ENCODE data around the gene VWCE. TPM values are rescaled to one million over a fixed set of nuclear protein-coding genes. Genes with fewer than 3 reads are reported as not detected.
"Not testable (repeated sequence)": the region's sequence is repeated elsewhere in the genome, so short reads cannot be mapped to it uniquely, and the experiment has no call there.

Gene VWCE
- total and polyA plus RNA-seq, 7 donors = 0.23 to 1.4 (median 0.84) TPM

DNA sequence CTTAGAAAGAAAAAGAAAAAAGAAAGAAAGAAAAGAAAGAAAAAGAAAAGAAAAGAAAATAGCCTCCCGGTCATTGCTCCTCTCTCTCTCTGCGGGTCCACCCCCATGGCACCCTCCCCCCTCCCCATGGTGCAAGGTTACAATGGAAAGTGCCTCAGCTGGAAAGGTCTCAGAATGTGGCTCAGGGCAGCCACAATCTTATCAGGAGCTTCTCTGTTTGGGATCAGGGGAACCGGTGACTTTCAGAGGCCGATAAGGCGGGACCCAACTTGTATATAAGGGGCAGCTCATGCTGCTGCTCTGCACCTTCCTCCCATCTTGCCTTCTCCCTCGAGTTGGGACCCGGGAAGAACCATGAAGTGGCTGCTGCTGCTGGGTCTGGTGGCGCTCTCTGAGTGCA lies 73.1 kb downstream of the VWCE start, which contains the start of gene PGA4:
TSS of gene PGA4 (plus strand) at position 301 of the 400 bp plus-strand sequence. CDS start at position 355, 54 bp downstream.
- DNase-seq; intact Hi-C loops (cut with DNase I); H3K27ac ChIP-seq; H3K27me3 ChIP-seq (ENCODE audit: insufficient read depth in 3 of 3, low read length in 2 of 3); ATAC-seq; H3K4me3 ChIP-seq; H3K4me1 ChIP-seq; H3K9me3 ChIP-seq; H3K36me3 ChIP-seq (ENCODE audit: insufficient read depth in 1 of 2, low read depth in 1 of 2): not testable (repeated sequence)
- no CpG with 5 or more reads among the region's 8 CpGs for WGBS, 3 donors

DNA sequence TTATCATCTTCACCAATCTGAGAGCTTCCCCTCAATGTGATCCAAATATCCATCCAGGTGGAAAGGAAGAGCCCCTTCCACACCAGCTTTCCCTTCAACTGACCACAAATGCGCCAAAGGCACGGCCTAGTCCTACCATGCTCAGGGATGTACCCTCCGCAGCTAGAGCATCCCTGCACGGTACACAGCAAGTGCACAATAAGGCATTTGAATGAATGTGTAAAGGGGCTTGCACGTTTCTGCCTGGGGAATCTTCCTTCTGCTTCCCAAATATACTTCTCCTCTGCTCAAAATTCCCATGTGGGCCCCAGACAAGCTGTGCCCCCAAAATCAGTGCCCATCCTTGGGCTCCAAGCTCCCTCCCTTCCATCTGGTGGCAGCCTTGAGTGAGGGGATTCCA lies 76.1 kb downstream of the VWCE start:
- H3K36me3 ChIP-seq (ENCODE audit: insufficient read depth in 1 of 2, low read depth in 1 of 2); ATAC-seq; H3K4me3 ChIP-seq; H3K4me1 ChIP-seq; H3K9me3 ChIP-seq; H3K27ac ChIP-seq; H3K27me3 ChIP-seq (ENCODE audit: insufficient read depth in 3 of 3, low read length in 2 of 3); intact Hi-C loops (cut with DNase I); DNase-seq: not testable (repeated sequence)
- 88 to 91% (median 88%) methylated on average over 5 of the region's 5 CpGs for WGBS, 3 donors

DNA sequence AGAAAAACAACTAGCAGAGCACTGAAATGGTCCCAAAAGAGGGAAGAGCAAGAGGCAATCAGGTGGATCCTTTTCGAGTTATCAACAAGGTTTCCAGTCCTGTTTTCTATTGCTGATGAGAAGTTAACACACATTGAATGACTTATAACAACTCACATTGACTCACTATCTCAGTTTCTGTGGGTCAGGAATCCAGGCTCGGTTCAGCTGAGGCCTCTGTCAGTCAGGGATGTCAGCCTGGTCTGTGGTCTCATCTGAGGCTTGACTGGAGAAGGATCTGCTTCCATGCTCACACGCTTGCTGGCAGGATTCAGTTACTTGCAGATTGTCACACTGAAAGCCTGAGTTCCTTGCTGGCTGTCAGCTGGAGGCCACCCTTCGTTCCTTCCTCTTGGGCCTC lies 76.8 kb downstream of the VWCE start:
- H3K9me3 ChIP-seq; H3K36me3 ChIP-seq (ENCODE audit: insufficient read depth in 1 of 2, low read depth in 1 of 2); H3K27me3 ChIP-seq (ENCODE audit: insufficient read depth in 3 of 3, low read length in 2 of 3); H3K27ac ChIP-seq; ATAC-seq; H3K4me3 ChIP-seq; intact Hi-C loops (cut with DNase I); H3K4me1 ChIP-seq; DNase-seq: not testable (repeated sequence)
- WGBS, 3 donors = no CpG with 5 or more reads among the region's 4 CpGs

DNA sequence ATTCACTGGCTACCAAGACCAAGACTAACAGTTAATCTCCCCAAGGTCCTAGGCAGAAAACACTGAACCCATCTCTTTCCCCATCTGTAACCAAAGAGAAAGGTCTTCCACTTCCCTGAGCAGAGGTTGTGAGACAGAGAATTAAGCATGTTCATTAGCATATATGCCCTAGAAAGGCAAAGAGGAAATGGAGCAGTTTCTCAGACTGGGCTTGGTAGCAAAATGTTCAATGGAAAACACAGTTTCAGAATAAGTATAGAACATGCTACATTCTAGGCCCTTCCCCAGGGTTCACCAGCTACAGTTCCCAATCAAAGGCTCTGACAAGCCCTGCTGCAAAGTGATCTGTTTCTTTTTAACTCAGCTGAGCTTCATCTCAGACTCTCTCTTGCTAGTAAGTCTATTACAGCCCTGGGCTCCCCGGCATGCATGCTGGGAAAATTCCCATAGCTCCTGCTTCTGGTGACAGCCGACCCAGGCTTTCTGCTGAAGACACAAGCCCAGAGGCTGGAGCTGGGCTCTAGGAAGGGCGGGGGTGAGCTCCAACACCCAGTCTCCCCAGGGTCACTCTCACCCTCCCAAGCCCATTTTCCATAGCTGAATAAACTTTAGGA lies 81.3 kb downstream of the VWCE start:
- H3K27me3 ChIP-seq (ENCODE audit: insufficient read depth in 3 of 3, low read length in 2 of 3); H3K27ac ChIP-seq; DNase-seq; H3K4me3 ChIP-seq; H3K9me3 ChIP-seq; H3K36me3 ChIP-seq (ENCODE audit: insufficient read depth in 1 of 2, low read depth in 1 of 2); intact Hi-C loops (cut with DNase I); H3K4me1 ChIP-seq; ATAC-seq: not testable (repeated sequence)
- no CpG with 5 or more reads among the region's 3 CpGs for WGBS, 3 donors

DNA sequence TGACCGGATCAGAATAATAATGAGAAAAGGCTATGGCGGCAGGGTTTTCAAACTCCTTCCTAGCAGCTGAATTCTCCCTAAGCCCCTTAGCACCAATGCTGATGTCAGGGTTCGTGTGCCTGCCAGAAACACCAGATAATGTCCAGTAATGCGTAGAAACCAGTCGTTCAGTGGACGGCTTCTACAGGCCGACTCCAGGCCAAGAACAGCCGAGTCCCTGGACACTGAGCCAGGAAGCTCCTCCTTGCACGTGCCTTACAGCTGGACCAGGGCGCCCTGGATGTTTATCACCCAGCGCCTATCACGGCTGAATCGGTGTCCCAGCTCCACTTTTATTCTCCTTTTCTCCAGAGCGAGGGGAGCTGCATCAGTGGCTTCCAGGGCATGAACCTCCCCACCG lies 82.9 kb downstream of the VWCE start:
- peak in 3 of 4 donors; percentile 30 to 76 (median 32) for ATAC-seq
- no CpG with 5 or more reads among the region's 15 CpGs for whole genome bisulfite sequencing, 3 donors
- H3K36me3 ChIP-seq (ENCODE audit: insufficient read depth in 1 of 2, low read depth in 1 of 2); H3K4me1 ChIP-seq; intact Hi-C loops (cut with DNase I); H3K27ac ChIP-seq; H3K4me3 ChIP-seq; H3K9me3 ChIP-seq; DNase-seq; H3K27me3 ChIP-seq (ENCODE audit: insufficient read depth in 3 of 3, low read length in 2 of 3): not testable (repeated sequence)

DNA sequence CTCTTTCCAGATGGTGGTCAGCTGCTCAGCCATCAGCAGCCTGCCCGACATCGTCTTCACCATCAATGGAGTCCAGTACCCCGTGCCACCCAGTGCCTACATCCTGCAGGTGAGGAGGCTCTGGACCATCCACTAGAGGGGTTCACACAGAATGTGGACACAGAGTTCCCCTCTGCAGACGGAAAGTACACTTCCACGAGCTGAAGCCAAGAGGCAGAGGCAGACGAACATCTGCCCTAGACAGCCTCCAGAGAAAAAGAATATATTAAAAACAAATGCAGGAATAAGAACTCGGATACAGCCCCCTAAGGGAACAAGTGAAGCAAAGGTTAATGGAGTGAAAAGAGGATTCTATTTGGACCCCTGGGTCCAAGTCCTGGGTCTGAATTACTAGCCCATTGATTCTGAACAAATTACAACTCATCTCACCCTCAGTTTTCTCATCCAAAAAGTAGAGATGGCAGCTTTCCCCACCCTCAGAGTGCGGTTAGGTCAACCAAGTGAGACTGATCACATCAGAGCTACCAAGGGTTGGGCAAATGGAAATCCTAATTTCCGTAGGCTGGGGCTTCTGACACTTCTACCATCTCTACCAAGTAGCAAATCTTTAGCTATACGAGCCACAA lies 83.7 kb downstream of the VWCE start:
- 23 to 38% (median 28%) methylated on average over 7 of the region's 10 CpGs for WGBS, 3 donors
- H3K4me3 ChIP-seq; H3K9me3 ChIP-seq; intact Hi-C loops (cut with DNase I); H3K4me1 ChIP-seq; DNase-seq; H3K36me3 ChIP-seq (ENCODE audit: insufficient read depth in 1 of 2, low read depth in 1 of 2); H3K27me3 ChIP-seq (ENCODE audit: insufficient read depth in 3 of 3, low read length in 2 of 3); H3K27ac ChIP-seq: not testable (repeated sequence)
- peak in 1 of 4 donors; percentile 30 for ATAC-seq

DNA sequence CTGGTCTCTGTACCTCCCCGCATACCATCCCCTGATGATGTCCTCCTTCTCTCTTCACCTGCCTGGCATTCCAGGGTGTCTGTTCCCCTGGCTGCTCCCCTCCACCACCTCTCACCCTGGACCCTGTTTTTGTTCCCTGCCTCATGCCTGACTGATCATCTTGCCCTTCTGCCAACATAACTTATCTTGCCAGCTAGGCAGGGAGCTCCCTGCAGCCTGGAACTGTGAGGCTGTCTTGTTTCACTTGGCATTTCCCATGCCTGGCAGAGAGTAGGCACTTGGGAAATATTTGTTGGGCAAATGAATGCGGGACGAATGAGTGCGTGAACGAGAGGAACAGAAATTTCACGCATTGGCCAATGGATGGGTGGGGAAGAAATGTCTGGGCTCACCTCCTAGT lies 84.5 kb downstream of the VWCE start:
- no CpG with 5 or more reads among the region's 6 CpGs for WGBS, 3 donors
- H3K4me1 ChIP-seq; ATAC-seq; H3K9me3 ChIP-seq; H3K27ac ChIP-seq; DNase-seq; H3K4me3 ChIP-seq; H3K36me3 ChIP-seq (ENCODE audit: insufficient read depth in 1 of 2, low read depth in 1 of 2); H3K27me3 ChIP-seq (ENCODE audit: insufficient read depth in 3 of 3, low read length in 2 of 3); intact Hi-C loops (cut with DNase I): not testable (repeated sequence)

Other genes starting within 250 kb of the VWCE start
- gene CD5, start 192.8 kb downstream of the VWCE start, total RNA-seq = under 1 TPM in 3 of 4 donors, not detected in 1; 0.08 to 0.17 (median 0.17) TPM
- gene CD5, start 192.8 kb downstream of the VWCE start, polyA plus RNA-seq = under 1 TPM in 2 of 3 donors, not detected in 1; 0.04 to 0.05 TPM
- 10 to 100 TPM; 16.9 to 27.3 (median 23.5) TPM for gene VPS37C, start 133.9 kb downstream of the VWCE start, total RNA-seq
- 10 to 100 TPM; 18.9 to 39.8 (median 25.6) TPM for gene VPS37C, start 133.9 kb downstream of the VWCE start, polyA plus RNA-seq
- gene PGA3, start 91.8 kb downstream of the VWCE start, total RNA-seq = under 1 TPM in 1 of 4 donors, not detected in 3; 0.84 TPM
- gene PGA3, start 91.8 kb downstream of the VWCE start, polyA plus RNA-seq = 1 to 10 TPM in 2 of 3 donors, under 1 TPM in 1; 0.29 to 1.1 (median 1.1) TPM
- 1 to 10 TPM in 1 of 4 donors, under 1 TPM in 1, not detected in 2; 0.57 to 1.4 TPM for gene PGA4, start 73.0 kb downstream of the VWCE start, total RNA-seq
- 1 to 10 TPM in 1 of 3 donors, under 1 TPM in 2; 0.08 to 1.1 (median 0.48) TPM for gene PGA4, start 73.0 kb downstream of the VWCE start, polyA plus RNA-seq
- gene PGA5, start 54.1 kb downstream of the VWCE start, total RNA-seq = under 1 TPM in 2 of 4 donors, not detected in 2; 0.19 to 0.42 TPM
- under 1 TPM in 2 of 3 donors, not detected in 1; 0.17 to 0.44 TPM for gene PGA5, start 54.1 kb downstream of the VWCE start, polyA plus RNA-seq
- 100 to 1,000 TPM; 156 to 187 (median 175) TPM for gene DDB1, start 37.8 kb upstream of the VWCE start, total RNA-seq
- gene DDB1, start 37.8 kb upstream of the VWCE start, polyA plus RNA-seq = 100 to 1,000 TPM; 111 to 161 (median 131) TPM
- gene TKFC, start 37.9 kb upstream of the VWCE start, total RNA-seq = 10 to 100 TPM; 10.9 to 30.4 (median 16.5) TPM
- gene TKFC, start 37.9 kb upstream of the VWCE start, polyA plus RNA-seq = 10 to 100 TPM in 1 of 3 donors, 1 to 10 TPM in 2; 7.2 to 17.6 (median 7.5) TPM
- gene CYB561A3, start 66.6 kb upstream of the VWCE start, total RNA-seq = 10 to 100 TPM; 10.3 to 20.6 (median 17.5) TPM
- gene CYB561A3, start 66.6 kb upstream of the VWCE start, polyA plus RNA-seq = 10 to 100 TPM in 2 of 3 donors, 1 to 10 TPM in 1; 7.7 to 25.1 (median 12.1) TPM
- 10 to 100 TPM; 12.9 to 28.9 (median 21.0) TPM for gene TMEM138, start 67.1 kb upstream of the VWCE start, total RNA-seq
- 10 to 100 TPM; 25.2 to 37.0 (median 31.5) TPM for gene TMEM138, start 67.1 kb upstream of the VWCE start, polyA plus RNA-seq
- gene TMEM216, start 97.3 kb upstream of the VWCE start, total RNA-seq = 1 to 10 TPM; 3.5 to 6.4 (median 4.8) TPM
- 10 to 100 TPM in 2 of 3 donors, 1 to 10 TPM in 1; 5.6 to 18.0 (median 10.8) TPM for gene TMEM216, start 97.3 kb upstream of the VWCE start, polyA plus RNA-seq
- gene CPSF7, start 134.7 kb upstream of the VWCE start, total RNA-seq = 10 to 100 TPM; 51.1 to 66.2 (median 55.4) TPM
- gene CPSF7, start 134.7 kb upstream of the VWCE start, polyA plus RNA-seq = 10 to 100 TPM; 28.2 to 48.2 (median 39.9) TPM
- gene SDHAF2, start 134.8 kb upstream of the VWCE start, total RNA-seq = 10 to 100 TPM; 29.4 to 45.2 (median 33.7) TPM
- 100 to 1,000 TPM in 1 of 3 donors, 10 to 100 TPM in 2; 52.7 to 103 (median 84.4) TPM for gene SDHAF2, start 134.8 kb upstream of the VWCE start, polyA plus RNA-seq
- under 1 TPM in 3 of 4 donors, not detected in 1; 0.27 to 0.69 (median 0.64) TPM for gene LRRC10B, start 213.4 kb upstream of the VWCE start, total RNA-seq
- gene LRRC10B, start 213.4 kb upstream of the VWCE start, polyA plus RNA-seq = 1 to 10 TPM in 1 of 3 donors, under 1 TPM in 2; 0.24 to 2.1 (median 0.40) TPM

Measured in psoas muscle (tissue), 8 donors.